PC-9 (cell line): Measurements from ENCODE around the gene AKT1S1. TPM values are rescaled to one million over a fixed set of nuclear protein-coding genes. Genes with fewer than 3 reads are reported as not detected.

Experiments
- BruUV-seq: library from RNA; stranded (reverse); fragments of 400-500 nt; replicated peaks from 2 replicates; lab custom pipeline; 2021; lab: Mats Ljungman, UMichigan
- CTCF ChIA-PET: fragments of 300-600 bp; sonication (Branson Sonifier 250); formaldehyde crosslinking; loops from one replicate; lab custom pipeline; 2022; ENCODE audit warnings: antibody characterized with exemption; lab: Charles Lee
- POLR2A ChIA-PET: fragments of 300-600 bp; sonication (Branson Sonifier 250); formaldehyde crosslinking; loops from one replicate; lab custom pipeline; 2022; ENCODE audit warnings: antibody characterized with exemption; ENCODE audit not compliant: unreplicated experiment; lab: Charles Lee
- DNase-seq, 2 experiments: peaks; one replicate each; pipeline versions ENCODE4 v3.0.0 to v3.0.0-alpha.2; 2015 to 2022; ENCODE audit warnings: mixed read lengths in 1 of 2
- H2AFZ ChIP-seq: fragments of 200-600 bp; sonication (generic); 2 replicates; pipeline ENCODE4 v1.8.1; 2017; ENCODE audit warnings: antibody characterized with exemption
- H3F3A ChIP-seq: fragments of 200-600 bp; sonication (generic); 2 replicates; pipeline ENCODE4 v1.8.1; 2017; ENCODE audit warnings: antibody characterized with exemption, mild to moderate bottlenecking, low read depth; ENCODE audit not compliant: insufficient read depth
- H3K27ac ChIP-seq: fragments of 200-600 bp; sonication (generic); 2 replicates; pipeline ENCODE4 v1.6.1; 2016; ENCODE audit warnings: mixed run types
- H3K27me3 ChIP-seq: fragments of 200-600 bp; sonication (generic); 2 replicates; pipeline ENCODE4 v1.6.1; 2016; ENCODE audit warnings: low read depth, mixed run types; ENCODE audit not compliant: insufficient read depth
- H3K36me3 ChIP-seq: fragments of 200-600 bp; sonication (generic); 2 replicates; pipeline ENCODE4 v1.6.1; 2016; ENCODE audit warnings: low read depth, mixed run types
- H3K4me1 ChIP-seq: fragments of 200-600 bp; sonication (generic); replicated peaks from 2 replicates; pipeline ENCODE4 v1.6.1; 2016; ENCODE audit warnings: mixed run types; ENCODE audit not compliant: insufficient read depth
- H3K4me2 ChIP-seq: fragments of 200-600 bp; sonication (generic); 2 replicates; pipeline ENCODE4 v1.6.1; 2017; ENCODE audit warnings: mixed run types
- H3K4me3 ChIP-seq: fragments of 200-600 bp; sonication (generic); 2 replicates; pipeline ENCODE4 v1.6.1; 2016; ENCODE audit warnings: mixed run types
- H3K79me2 ChIP-seq: fragments of 200-600 bp; sonication (generic); 2 replicates; pipeline ENCODE4 v1.6.1; 2017; ENCODE audit warnings: low read depth, mixed run types
- H3K9me2 ChIP-seq: fragments of 200-600 bp; sonication (generic); 2 replicates; pipeline ENCODE4 v1.8.1; 2017; ENCODE audit warnings: mild to moderate bottlenecking; ENCODE audit not compliant: insufficient read depth
- H3K9me3 ChIP-seq: fragments of 200-600 bp; sonication (generic); 2 replicates; pipeline ENCODE4 v1.8.1; 2016; ENCODE audit warnings: low read depth; ENCODE audit not compliant: insufficient read depth
- H4K20me1 ChIP-seq: fragments of 200-600 bp; sonication (generic); 2 replicates; pipeline ENCODE4 v1.8.1; 2017; ENCODE audit not compliant: insufficient read depth
- EZH2 ChIP-seq: fragments of 200-600 bp; sonication (generic); IDR thresholded peaks from 2 replicates; pipeline ENCODE4 v1.8.0; 2017; ENCODE audit warnings: antibody characterized with exemption, low read depth
- intact Hi-C: fragments of 100-400 bp; cut with micrococcal nuclease; formaldehyde crosslinking; loops from one replicate; pipeline ENCODE4 v1.10.0; 2022; ENCODE audit not compliant: unreplicated experiment
- total RNA-seq: library from RNA; stranded (reverse); gene quantifications from 2 replicates; pipeline ENCODE4 v1.2.3, GENCODE V29; 2021
- TF ChIP-seq, protein P1 (sequence below): fragments of 200-600 bp; sonication (generic); conservative IDR thresholded peaks from 2 replicates; pipeline ENCODE4 v1.6.1; 2017; ENCODE audit warnings: mixed run types, antibody characterized with exemption, mild to moderate bottlenecking, moderate library complexity

Gene AKT1S1
- total RNA-seq, 1 experiment from 2014 or later = 143 TPM

DNA sequence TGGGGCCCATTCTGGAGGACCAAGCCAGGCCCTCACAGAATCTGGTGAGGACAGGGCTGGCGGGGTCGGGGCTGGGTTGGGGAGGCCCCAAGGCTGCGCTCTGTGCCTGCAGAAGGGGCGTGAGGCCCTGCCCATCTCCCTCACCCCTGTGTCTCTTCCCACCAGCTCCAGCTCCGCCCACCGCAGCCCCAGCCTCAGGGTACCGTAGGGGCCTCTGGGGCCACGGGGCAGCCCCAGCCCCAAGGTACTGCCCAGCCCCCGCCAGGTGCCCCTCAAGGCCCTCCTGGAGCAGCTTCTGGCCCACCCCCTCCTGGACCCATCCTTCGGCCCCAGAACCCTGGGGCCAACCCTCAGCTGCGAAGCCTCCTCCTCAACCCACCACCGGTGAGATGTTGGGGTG is 41.6 kb downstream of the AKT1S1 start:
- Histone ChIP-seq H3K36me3 (peaks cover 17% of the 10 kb centered on the region), H3K27me3 (no peaks in the 10 kb centered on the region), H4K20me1 (peaks cover 12% of the 10 kb centered on the region; the same call in 1 of the 2 replicates), H3K4me2 (no peak overlapping the region), H3K9me2 (no peaks in the 10 kb centered on the region), H3K9me3 (no peaks in the 10 kb centered on the region), H3K79me2 (no peaks in the 10 kb centered on the region), H2AFZ (no peak overlapping the region), H3K4me3 (no peak overlapping the region), H3K27ac (no peak overlapping the region), H3F3A (peaks cover 5% of the 10 kb centered on the region), H3K4me1 (no peaks in the 10 kb centered on the region)
- TF ChIP-seq, protein P1, sequence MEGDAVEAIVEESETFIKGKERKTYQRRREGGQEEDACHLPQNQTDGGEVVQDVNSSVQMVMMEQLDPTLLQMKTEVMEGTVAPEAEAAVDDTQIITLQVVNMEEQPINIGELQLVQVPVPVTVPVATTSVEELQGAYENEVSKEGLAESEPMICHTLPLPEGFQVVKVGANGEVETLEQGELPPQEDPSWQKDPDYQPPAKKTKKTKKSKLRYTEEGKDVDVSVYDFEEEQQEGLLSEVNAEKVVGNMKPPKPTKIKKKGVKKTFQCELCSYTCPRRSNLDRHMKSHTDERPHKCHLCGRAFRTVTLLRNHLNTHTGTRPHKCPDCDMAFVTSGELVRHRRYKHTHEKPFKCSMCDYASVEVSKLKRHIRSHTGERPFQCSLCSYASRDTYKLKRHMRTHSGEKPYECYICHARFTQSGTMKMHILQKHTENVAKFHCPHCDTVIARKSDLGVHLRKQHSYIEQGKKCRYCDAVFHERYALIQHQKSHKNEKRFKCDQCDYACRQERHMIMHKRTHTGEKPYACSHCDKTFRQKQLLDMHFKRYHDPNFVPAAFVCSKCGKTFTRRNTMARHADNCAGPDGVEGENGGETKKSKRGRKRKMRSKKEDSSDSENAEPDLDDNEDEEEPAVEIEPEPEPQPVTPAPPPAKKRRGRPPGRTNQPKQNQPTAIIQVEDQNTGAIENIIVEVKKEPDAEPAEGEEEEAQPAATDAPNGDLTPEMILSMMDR = no peak
- no peak for TF ChIP-seq EZH2
- BruUV-seq = no TSS peak
- intact Hi-C loops = no loop called here
- no peak for DNase-seq
- ChIA-PET CTCF (no interaction called here), POLR2A (no interaction called here)

DNA sequence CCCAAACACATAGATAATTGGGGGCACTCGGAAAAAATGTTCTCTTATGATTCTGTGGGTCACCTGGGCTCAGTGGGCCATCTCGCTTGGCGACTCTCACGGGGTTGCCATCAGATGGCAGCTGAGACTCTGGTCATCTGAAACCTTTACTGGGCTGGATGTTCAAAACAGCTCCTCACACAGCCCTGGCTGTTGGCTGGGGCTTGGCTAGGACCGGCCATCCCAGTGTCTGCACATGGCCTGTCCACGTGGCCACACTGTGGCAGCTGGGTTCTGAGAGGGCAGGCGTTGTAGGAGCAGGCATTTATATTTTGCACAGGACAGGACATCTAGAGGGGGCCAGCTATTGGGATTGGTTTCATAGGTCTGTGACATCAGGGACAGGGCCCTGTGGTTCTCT is 43.6 kb downstream of the AKT1S1 start:
- POLR2A ChIA-PET = no interaction called here
- Histone ChIP-seq H3K36me3 (0 out of 2 replicates have a peak, but pooled peaks cover 5% of the 10 kb centered on the region), H3K9me3 (no peaks in the 10 kb centered on the region), H3K4me3 (no peak overlapping the region), H3K27me3 (no peaks in the 10 kb centered on the region), H3K4me2 (no peak overlapping the region), H3K4me1 (no peaks in the 10 kb centered on the region), H4K20me1 (peaks cover 13% of the 10 kb centered on the region; the same call in 1 of the 2 replicates), H3K79me2 (no peaks in the 10 kb centered on the region), H3K27ac (no peak overlapping the region), H3K9me2 (no peaks in the 10 kb centered on the region), H2AFZ (no peak overlapping the region), H3F3A (no peaks in the 10 kb centered on the region)
- no peak for DNase-seq
- BruUV-seq = no TSS peak
- CTCF ChIA-PET = no interaction called here
- intact Hi-C loops = no loop called here
- no peak for TF ChIP-seq EZH2

DNA sequence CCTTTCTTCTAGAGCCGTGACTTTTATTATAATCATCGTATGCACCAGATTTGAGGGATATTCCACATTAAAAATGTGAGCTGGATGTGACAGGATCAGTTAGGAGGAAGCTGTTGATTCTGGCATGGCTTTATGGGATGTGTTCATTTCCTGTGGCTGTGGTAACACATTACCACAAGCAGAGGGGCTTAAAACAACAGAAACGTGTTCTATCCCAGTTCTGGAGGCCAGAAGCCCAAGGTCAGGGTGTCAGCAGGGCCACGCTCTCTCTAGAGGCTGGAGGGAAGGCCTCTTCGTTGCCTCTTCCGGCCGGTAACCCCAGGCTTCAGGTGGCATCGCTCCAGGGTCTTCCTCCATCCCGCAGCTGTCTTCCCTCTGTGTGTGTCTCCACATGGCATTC is 44.6 kb downstream of the AKT1S1 start:
- no peak overlapping the region for H3K4me2 ChIP-seq
- POLR2A ChIA-PET = interaction anchor here (0.6 kb wide), 1 partner anchor 96 kb away, joined by 9 read pairs; no protein-coding TSS in a partner anchor

More for the DNA sequence above, 44.6 kb downstream of the AKT1S1 start:
- no peaks in the 10 kb centered on the region for H3K9me2 ChIP-seq
- DNase-seq = no peak
- CTCF ChIA-PET = no interaction called here
- BruUV-seq = no TSS peak
- H3K4me1 ChIP-seq = no peaks in the 10 kb centered on the region
- no peak overlapping the region for H3K4me3 ChIP-seq
- no peaks in the 10 kb centered on the region for H3K27me3 ChIP-seq
- no peaks in the 10 kb centered on the region for H3F3A ChIP-seq
- no peaks in the 10 kb centered on the region for H3K9me3 ChIP-seq
- intact Hi-C loops = no loop called here
- peaks cover 23% of the 10 kb centered on the region for H4K20me1 ChIP-seq
- TF ChIP-seq, protein P1 = no peak
- no peak for TF ChIP-seq EZH2
- H3K27ac ChIP-seq = no peak overlapping the region
- 0 out of 2 replicates have a peak, but pooled peaks cover 5% of the 10 kb centered on the region for H3K36me3 ChIP-seq
- H2AFZ ChIP-seq = no peak overlapping the region
- no peaks in the 10 kb centered on the region for H3K79me2 ChIP-seq
